ENCODE data around the gene VWF. TPM values are rescaled to one million over a fixed set of nuclear protein-coding genes. Genes with fewer than 3 reads are reported as not detected.

Gene VWF
- total and polyA plus RNA-seq, 2 of the 13 experiments (the other 11 are each of a cell fraction or from before 2014, with no cell fraction given) = 0.20 to 0.25 TPM

GRCh38 chr12:5969974-5970690 lies 154.3 kb downstream of the VWF start:
- ATAC-seq = no peak
- no TSS peak for BruUV-seq (replicated peaks)
- no peak overlapping the region for H3K4me3 ChIP-seq (replicated peaks in 1 of 3; ENCODE audit: insufficient read depth in 1 of 3, low read depth in 2 of 3, low read length in 3 of 3)
- H3K27me3 ChIP-seq (ENCODE audit: control insufficient read depth in 1 of 2, insufficient read depth in 2 of 2, low read length in 2 of 2) = peaks cover 1 to 12% of the 10 kb centered on the region in 2 experiments; a peak in 3 of 5 replicates
- no peak for TF ChIP-seq KAT7 (CRISPR knock-in tag; IDR thresholded peaks at IDR 0.05; ENCODE audit: borderline replicate concordance)
- no peak overlapping the region for H2AFZ ChIP-seq (ENCODE audit: low read length)
- H3K27ac ChIP-seq (ENCODE audit: extremely low read length, insufficient read depth, low read length) = no peak overlapping the region
- intact Hi-C loops (cut with micrococcal nuclease; ENCODE audit: unreplicated experiment) (no loop called here), in situ Hi-C loops (cut with HindIII; ENCODE audit: extremely low pct_ligation_motif_present, low pct_unique_long_range_greater_than_20kb) (no loop called here)
- ChIA-PET POLR2A (no interaction called here), CTCF (ENCODE audit: low intra/inter-chr PET ratio, low total read pairs) (no interaction called here)
- H3K9ac ChIP-seq (ENCODE audit: insufficient read depth, low read depth, low read length) = no peak overlapping the region
- FAIRE-seq = no peak
- peaks cover 7% of the 10 kb centered on the region for H3K4me1 ChIP-seq (ENCODE audit: insufficient read depth, low read length)
- no peaks in the 10 kb centered on the region for H3K79me2 ChIP-seq (ENCODE audit: insufficient read depth, low read length)
- no peak overlapping the region for H3K4me2 ChIP-seq (ENCODE audit: low read depth, low read length)
- no peaks in the 10 kb centered on the region for H4K20me1 ChIP-seq (ENCODE audit: insufficient read depth, low read length)
- no peak for DNase-seq (ENCODE audit: low spot score)
- WGBS (ENCODE audit: low lambda C conversion rate) = 28% methylated on average over 4 of the region's 5 CpGs
- H3K36me3 ChIP-seq (replicated peaks in 1 of 2; ENCODE audit: control insufficient read depth in 1 of 2, insufficient read depth in 2 of 2, low read length in 2 of 2) = no peaks in the 10 kb centered on the region
- no peaks in the 10 kb centered on the region for H3K9me3 ChIP-seq (ENCODE audit: low read length)

GRCh38 chr12:5969156-5969973 lies 155.1 kb downstream of the VWF start:
- in situ Hi-C loops (cut with HindIII; ENCODE audit: extremely low pct_ligation_motif_present, low pct_unique_long_range_greater_than_20kb) (no loop called here), intact Hi-C loops (cut with micrococcal nuclease; ENCODE audit: unreplicated experiment) (no loop called here)
- Histone ChIP-seq H3K27ac (ENCODE audit: extremely low read length, insufficient read depth, low read length) (no peak overlapping the region), H3K4me1 (ENCODE audit: insufficient read depth, low read length) (peaks cover 15% of the 10 kb centered on the region), H3K4me3 (replicated peaks in 1 of 3; ENCODE audit: insufficient read depth in 1 of 3, low read depth in 2 of 3, low read length in 3 of 3) (no peak overlapping the region), H2AFZ (ENCODE audit: low read length) (no peak overlapping the region), H3K4me2 (ENCODE audit: low read depth, low read length) (no peak overlapping the region), H3K27me3 (ENCODE audit: control insufficient read depth in 1 of 2, insufficient read depth in 2 of 2, low read length in 2 of 2) (peaks cover 1 to 17% of the 10 kb centered on the region in 2 experiments; a peak in 3 of 5 replicates), H3K9me3 (ENCODE audit: low read length) (no peaks in the 10 kb centered on the region), H3K36me3 (replicated peaks in 1 of 2; ENCODE audit: control insufficient read depth in 1 of 2, insufficient read depth in 2 of 2, low read length in 2 of 2) (no peaks in the 10 kb centered on the region), H3K79me2 (ENCODE audit: insufficient read depth, low read length) (no peaks in the 10 kb centered on the region), H3K9ac (ENCODE audit: insufficient read depth, low read depth, low read length) (no peak overlapping the region), H4K20me1 (ENCODE audit: insufficient read depth, low read length) (no peaks in the 10 kb centered on the region)
- DNase-seq (ENCODE audit: low spot score) (no peak), ATAC-seq (no peak), FAIRE-seq (no peak)
- ChIA-PET CTCF (ENCODE audit: low intra/inter-chr PET ratio, low total read pairs) (no interaction called here), POLR2A (no interaction called here)
- no TSS peak for BruUV-seq (replicated peaks)
- 48% methylated on average over 5 of the region's 17 CpGs for WGBS (ENCODE audit: low lambda C conversion rate)
- TF ChIP-seq MTA3 (CRISPR knock-in tag; IDR thresholded peaks at IDR 0.05) (no peak), ZNF747 (CRISPR knock-in tag; IDR thresholded peaks at IDR 0.05; ENCODE audit: borderline replicate concordance) (no peak), U2AF1 (optimal IDR thresholded peaks at IDR 0.05; ENCODE audit: low read depth, low read length) (no peak), TCF7 (IDR thresholded peaks at IDR 0.05; ENCODE audit: low read depth) (no peak), THYN1 (CRISPR knock-in tag; IDR thresholded peaks at IDR 0.05; ENCODE audit: borderline replicate concordance, low read depth) (no peak), ZNF678 (CRISPR knock-in tag; IDR thresholded peaks at IDR 0.05) (no peak), ZNF503 (CRISPR knock-in tag; IDR thresholded peaks at IDR 0.05) (no peak), SIN3B (IDR thresholded peaks at IDR 0.05; ENCODE audit: low read length) (no peak), ZNF234 (CRISPR knock-in tag; conservative IDR thresholded peaks at IDR 0.05) (no peak), ZNF775 (CRISPR knock-in tag; IDR thresholded peaks at IDR 0.05; ENCODE audit: borderline replicate concordance) (no peak)
- TF ChIP-seq, protein P1, sequence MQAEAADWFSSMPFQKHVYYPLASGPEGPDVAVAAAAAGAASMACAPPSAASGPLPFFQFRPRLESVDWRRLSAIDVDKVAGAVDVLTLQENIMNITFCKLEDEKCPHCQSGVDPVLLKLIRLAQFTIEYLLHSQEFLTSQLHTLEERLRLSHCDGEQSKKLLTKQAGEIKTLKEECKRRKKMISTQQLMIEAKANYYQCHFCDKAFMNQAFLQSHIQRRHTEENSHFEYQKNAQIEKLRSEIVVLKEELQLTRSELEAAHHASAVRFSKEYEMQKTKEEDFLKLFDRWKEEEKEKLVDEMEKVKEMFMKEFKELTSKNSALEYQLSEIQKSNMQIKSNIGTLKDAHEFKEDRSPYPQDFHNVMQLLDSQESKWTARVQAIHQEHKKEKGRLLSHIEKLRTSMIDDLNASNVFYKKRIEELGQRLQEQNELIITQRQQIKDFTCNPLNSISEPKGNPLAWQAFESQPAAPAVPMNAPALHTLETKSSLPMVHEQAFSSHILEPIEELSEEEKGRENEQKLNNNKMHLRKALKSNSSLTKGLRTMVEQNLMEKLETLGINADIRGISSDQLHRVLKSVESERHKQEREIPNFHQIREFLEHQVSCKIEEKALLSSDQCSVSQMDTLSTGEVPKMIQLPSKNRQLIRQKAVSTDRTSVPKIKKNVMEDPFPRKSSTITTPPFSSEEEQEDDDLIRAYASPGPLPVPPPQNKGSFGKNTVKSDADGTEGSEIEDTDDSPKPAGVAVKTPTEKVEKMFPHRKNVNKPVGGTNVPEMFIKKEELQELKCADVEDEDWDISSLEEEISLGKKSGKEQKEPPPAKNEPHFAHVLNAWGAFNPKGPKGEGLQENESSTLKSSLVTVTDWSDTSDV (CRISPR knock-in tag; IDR thresholded peaks at IDR 0.05) = no peak

Measured in HepG2 (cell line).